Measurements from ENCODE around the gene NEU2.

- TF ChIP-seq, protein P1, sequence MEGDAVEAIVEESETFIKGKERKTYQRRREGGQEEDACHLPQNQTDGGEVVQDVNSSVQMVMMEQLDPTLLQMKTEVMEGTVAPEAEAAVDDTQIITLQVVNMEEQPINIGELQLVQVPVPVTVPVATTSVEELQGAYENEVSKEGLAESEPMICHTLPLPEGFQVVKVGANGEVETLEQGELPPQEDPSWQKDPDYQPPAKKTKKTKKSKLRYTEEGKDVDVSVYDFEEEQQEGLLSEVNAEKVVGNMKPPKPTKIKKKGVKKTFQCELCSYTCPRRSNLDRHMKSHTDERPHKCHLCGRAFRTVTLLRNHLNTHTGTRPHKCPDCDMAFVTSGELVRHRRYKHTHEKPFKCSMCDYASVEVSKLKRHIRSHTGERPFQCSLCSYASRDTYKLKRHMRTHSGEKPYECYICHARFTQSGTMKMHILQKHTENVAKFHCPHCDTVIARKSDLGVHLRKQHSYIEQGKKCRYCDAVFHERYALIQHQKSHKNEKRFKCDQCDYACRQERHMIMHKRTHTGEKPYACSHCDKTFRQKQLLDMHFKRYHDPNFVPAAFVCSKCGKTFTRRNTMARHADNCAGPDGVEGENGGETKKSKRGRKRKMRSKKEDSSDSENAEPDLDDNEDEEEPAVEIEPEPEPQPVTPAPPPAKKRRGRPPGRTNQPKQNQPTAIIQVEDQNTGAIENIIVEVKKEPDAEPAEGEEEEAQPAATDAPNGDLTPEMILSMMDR (IDR thresholded peaks at IDR 0.05): no peak
- TF ChIP-seq POLR2A (IDR thresholded peaks at IDR 0.05): no peak
Measured at GRCh38 chr2:233058717-233059546, 26.5 kb downstream of the NEU2 start.

Data from uterus (tissue), 2 donors.